K562 (cell line): Measurements from ENCODE around the gene TMEM185B. TPM values are rescaled to one million over a fixed set of nuclear protein-coding genes. Genes with fewer than 3 reads are reported as not detected.
A peak's percentile ranks its signal among the peaks of the same experiment; 100 is the strongest.

Source experiments
- ATAC-seq: fragments of 200-7000 bp; cut with Tn5 transposase; 3 replicates; pipeline ENCODE4 v1.9.1; 2020; ENCODE audit warnings: moderate library complexity
- BruUV-seq: library from RNA; stranded (reverse); fragments of 400-500 nt; replicated peaks from 2 replicates; lab custom pipeline; 2021; lab: Mats Ljungman, UMichigan
- CTCF ChIA-PET: fragments of 300-600 bp; formaldehyde crosslinking; extraction: SDS; loops from one replicate; lab custom pipeline; 2021; ENCODE audit warnings: low intra/inter-chr PET ratio; lab: Yijun Ruan, JAX
- POLR2A ChIA-PET: fragments of 300-600, 350-650 bp; sonication (Branson Sonifier 250); formaldehyde crosslinking; extraction: SDS; loops from one replicate; lab custom pipeline; 2021; ENCODE audit warnings: antibody characterized with exemption, inconsistent platforms; lab: Yijun Ruan, JAX
- DNase-seq, 4 experiments: peaks; one replicate each; pipeline versions ENCODE4 v3.0.0 to v3.0.0-alpha.2; 2011 to 2018; ENCODE audit warnings: low spot score in 3 of 4, mixed read lengths in 3 of 4; ENCODE audit errors: extremely low read depth in 1 of 4
- FAIRE-seq: peaks from 2 replicates; lab custom pipeline; 2011; peaks lifted over from hg19 to GRCh38; lab: Jason Lieb, UNC
- H2AFZ ChIP-seq: 2 replicates; pipeline ENCODE4 v1.6.0; 2011; ENCODE audit warnings: low read depth, low read length, control low read depth, inconsistent platforms
- H3K27ac ChIP-seq: fragments of 200-600 bp; 3 replicates; pipeline ENCODE4 v1.8.0; 2011; ENCODE audit warnings: low read depth, mild to moderate bottlenecking, control low read depth, inconsistent platforms, low read length, moderate library complexity, mixed read lengths; ENCODE audit errors: extremely low read depth
- H3K27me3 ChIP-seq, 2 experiments: fragments of 300-600 bp in 1 of 2; 2 replicates in 1 of 2; 3 replicates in 1 of 2; pipeline versions ENCODE4 v1.6.0 to v1.8.0; 2011; ENCODE audit warnings: inconsistent platforms in 2 of 2, low read length in 2 of 2, mild to moderate bottlenecking in 1 of 2, mixed read lengths in 1 of 2, moderate library complexity in 1 of 2; ENCODE audit not compliant: control insufficient read depth in 2 of 2, insufficient read depth in 2 of 2
- H3K36me3 ChIP-seq: fragments of 300-600 bp; 3 replicates; pipeline ENCODE4 v1.8.0; 2011; ENCODE audit warnings: mild to moderate bottlenecking, low read length, inconsistent platforms; ENCODE audit not compliant: control insufficient read depth, insufficient read depth
- H3K4me1 ChIP-seq, 2 experiments: fragments of 200-600 bp in 1 of 2; replicated peaks in 1 of 2; 2 replicates in 1 of 2; 3 replicates in 1 of 2; pipeline versions ENCODE4 v1.5.1 to v1.8.0; 2011; ENCODE audit warnings: inconsistent platforms in 2 of 2, low read length in 2 of 2, mild to moderate bottlenecking in 1 of 2, mixed read lengths in 1 of 2, moderate library complexity in 1 of 2; ENCODE audit not compliant: control insufficient read depth in 2 of 2, insufficient read depth in 2 of 2
- H3K4me2 ChIP-seq: 2 replicates; pipeline ENCODE4 v1.6.1; 2011; ENCODE audit warnings: low read length, control low read depth, inconsistent platforms, mixed read lengths; ENCODE audit not compliant: insufficient read depth
- H3K4me3 ChIP-seq: fragments of 200-600 bp; sonication (generic), shearing (Covaris generic); 2 replicates; pipeline ENCODE4 v1.5.1; 2016; ENCODE audit warnings: control low read depth, inconsistent platforms
- H3K79me2 ChIP-seq: fragments of 200-600 bp; 3 replicates; pipeline ENCODE4 v1.8.0; 2011; ENCODE audit warnings: low read length, inconsistent platforms; ENCODE audit not compliant: control insufficient read depth, insufficient read depth
- H3K9ac ChIP-seq, 2 experiments: 2 replicates each; pipeline versions ENCODE4 v1.6.0 to v1.6.1; 2011; ENCODE audit warnings: low read depth in 2 of 2, low read length in 2 of 2, control low read depth in 1 of 2, inconsistent platforms in 1 of 2, mild to moderate bottlenecking in 1 of 2, mixed read lengths in 1 of 2; ENCODE audit not compliant: insufficient read depth in 1 of 2
- H3K9me1 ChIP-seq: one replicate; pipeline ENCODE4 v1.6.0; 2011; ENCODE audit warnings: inconsistent platforms, mild to moderate bottlenecking, low read length, moderate library complexity; ENCODE audit not compliant: control insufficient read depth, insufficient read depth
- H3K9me3 ChIP-seq: replicated peaks from 2 replicates; pipeline ENCODE4 v1.5.1; 2011; ENCODE audit warnings: low read depth, low read length, inconsistent platforms; ENCODE audit not compliant: control insufficient read depth, insufficient read depth
- H4K20me1 ChIP-seq: replicated peaks from 2 replicates; pipeline ENCODE4 v1.6.1; 2011; ENCODE audit warnings: low read length, inconsistent platforms, mixed read lengths; ENCODE audit not compliant: control insufficient read depth, insufficient read depth
- ATF7 ChIP-seq: fragments of 450-650 bp; IDR thresholded peaks from 2 replicates; pipeline ENCODE4 v1.7.1; 2014; ENCODE audit warnings: mild to moderate bottlenecking, moderate library complexity
- BCLAF1 ChIP-seq, 2 experiments: fragments of 450-650 bp in 1 of 2; IDR thresholded peaks; 2 replicates each; pipeline ENCODE4 v1.6.1; 2011 to 2017; ENCODE audit warnings: low read depth in 2 of 2, antibody characterized with exemption in 1 of 2, borderline replicate concordance in 1 of 2, low read length in 1 of 2, mild to moderate bottlenecking in 1 of 2, mixed read lengths in 1 of 2; ENCODE audit not compliant: control insufficient read depth in 1 of 2
- BMI1 ChIP-seq: fragments of 150-350 bp; IDR thresholded peaks from 2 replicates; pipeline ENCODE4 v1.6.1; 2014; ENCODE audit warnings: low read length
- FOS ChIP-seq: IDR thresholded peaks from 3 replicates; pipeline ENCODE4 v1.6.1; 2011; ENCODE audit not compliant: insufficient read length; ENCODE audit errors: extremely low read depth
- KAT7 ChIP-seq: sonication (generic); formaldehyde crosslinking; IDR thresholded peaks from 2 replicates; pipeline ENCODE4 v1.8.0; 2022; ENCODE audit warnings: missing genetic modification reagents, mild to moderate bottlenecking, borderline replicate concordance
- LCOR ChIP-seq: sonication (generic); formaldehyde crosslinking; IDR thresholded peaks from 2 replicates; pipeline ENCODE4 v1.8.0; 2022; ENCODE audit warnings: mild to moderate bottlenecking, missing genetic modification reagents
- MTF1 ChIP-seq: fragments of 250-450 bp; sonication (Bioruptor Pico); IDR thresholded peaks from 2 replicates; pipeline ENCODE4 v1.9.0; 2021; ENCODE audit warnings: moderate library complexity, mild to moderate bottlenecking, inconsistent platforms, borderline replicate concordance
- SAP30 ChIP-seq: fragments of 200-600 bp; sonication (generic); IDR thresholded peaks from 2 replicates; pipeline ENCODE4 v1.6.1; 2012; ENCODE audit warnings: borderline replicate concordance, low read depth, mild to moderate bottlenecking, moderate library complexity, low read length, control low read depth, inconsistent platforms; ENCODE audit not compliant: insufficient read depth, poor library complexity, severe bottlenecking
- SMARCE1 ChIP-seq: fragments of 450-650 bp; IDR thresholded peaks from 2 replicates; pipeline ENCODE4 v1.7.1; 2016; ENCODE audit warnings: mild to moderate bottlenecking
- SNIP1 ChIP-seq: fragments of 450-650 bp; IDR thresholded peaks from 2 replicates; pipeline ENCODE4 v1.7.1; 2017; ENCODE audit warnings: low read depth, mild to moderate bottlenecking
- TAF7 ChIP-seq: fragments of 450-650 bp; IDR thresholded peaks from 2 replicates; pipeline ENCODE4 v1.6.1; 2016; ENCODE audit warnings: missing genetic modification characterization, missing compliant biosample characterization
- TRIM24 ChIP-seq, 2 experiments: fragments of 450-650 bp; IDR thresholded peaks; 2 replicates each; pipeline ENCODE4 v1.6.1; 2016
- UBTF ChIP-seq, 2 experiments: IDR thresholded peaks; 2 replicates each; pipeline ENCODE4 v1.6.1; 2012; ENCODE audit warnings: improper control_type of control experiment in 2 of 2, low read depth in 2 of 2, low read length in 2 of 2, borderline replicate concordance in 1 of 2
- ZNF584 ChIP-seq: fragments of 200-800 bp; sonication (Bioruptor generic); IDR thresholded peaks from 2 replicates; pipeline ENCODE4 v1.6.1; 2016; ENCODE audit warnings: low read depth, mild to moderate bottlenecking, missing genetic modification characterization, missing compliant biosample characterization
- ZNF77 ChIP-seq: fragments of 250-450 bp; sonication (Bioruptor Pico); IDR thresholded peaks from 2 replicates; pipeline ENCODE4 v1.5.0; 2020
- WGBS: fragments of 100-300 bp; shearing (Covaris generic); methylation state at CpG from one replicate; pipeline ENCODE4 v1.1.6; 2016; ENCODE audit warnings: low coverage, mixed read lengths; ENCODE audit not compliant: insufficient coverage; ENCODE audit errors: missing lambda C conversion rate; 5-methylcytosine and 5-hydroxymethylcytosine counted together
- in situ Hi-C: fragments of 300-500 bp; cut with MboI; formaldehyde crosslinking; loops from 4 replicates; pipeline ENCODE4 v1.15.0; 2018; ENCODE audit warnings: inconsistent platforms, mixed read lengths
- intact Hi-C: fragments of 100-400 bp; cut with micrococcal nuclease; formaldehyde crosslinking; loops from 2 replicates; pipeline ENCODE4 v1.14.2; 2022
- polyA plus RNA-seq, 8 experiments: library from polyadenylated mRNA; depleted of rRNA in 4 of 8; stranded (reverse) in 5 of 8; unstranded in 3 of 8; fragments of >200 nt; fragmentation: Nextera tagmentation in 2 of 8; fragmentation: Illumina TruSeq in 1 of 8; extraction: Ambion mirVana in 2 of 8; extraction: Trizol in 1 of 8; gene quantifications; 2 replicates each; pipeline versions ENCODE4 v1.2.1 to v1.2.3, GENCODE V29; 2011 to 2014; ENCODE audit warnings: inconsistent platforms in 1 of 8, missing spikeins in 1 of 8
- total RNA-seq, 7 experiments: library from RNA; depleted of rRNA in 6 of 7; stranded (reverse); fragments of >200 nt in 6 of 7; fragmentation: Illumina TruSeq in 2 of 7; extraction: Trizol in 2 of 7; gene quantifications; 2 replicates each; pipeline versions ENCODE4 v1.2.1 to v1.2.3, GENCODE V29; 2011 to 2021; ENCODE audit warnings: low replicate concordance in 1 of 7
- TF ChIP-seq, protein P1 (sequence below): fragments of 250-450 bp; sonication (Bioruptor Pico); IDR thresholded peaks from 2 replicates; pipeline ENCODE4 v1.4.0; 2020; ENCODE audit warnings: mild to moderate bottlenecking

TMEM185B gene
- total and polyA plus RNA-seq, 9 of the 15 experiments (the other 6 are each of a cell fraction or from before 2014, with no cell fraction given), result 2.9 to 28.2 (median 11.5) TPM

GRCh38 chr2:120225549-120226065, 2.4 kb upstream of the TMEM185B start:
- CTCF ChIA-PET, result no interaction called here
- intact Hi-C loops (no loop called here), in situ Hi-C loops (no loop called here)
- BruUV-seq, result no TSS peak
- no peaks in the 10 kb centered on the region for H3K9me1 ChIP-seq
- H2AFZ ChIP-seq, result no peak overlapping the region
- H3K4me2 ChIP-seq, result no peak overlapping the region
- TF ChIP-seq ZNF584 (CRISPR knock-in tag) (no peak), SNIP1 (no peak), BCLAF1 (IDR thresholded peaks at IDR 0.05; ENCODE audit: borderline replicate concordance in 1 of 2, control insufficient read depth in 1 of 2, low read depth in 2 of 2, low read length in 1 of 2) (no peak), TAF7 (tag) (no peak), SAP30 (no peak), FOS (no peak), KAT7 (CRISPR knock-in tag) (no peak), UBTF (IDR thresholded peaks at IDR 0.05; ENCODE audit: borderline replicate concordance in 1 of 2, low read depth in 2 of 2, low read length in 2 of 2) (no peak), SMARCE1 (no peak), ATF7 (no peak), TRIM24 (IDR thresholded peaks at IDR 0.05) (no peak), BMI1 (no peak), LCOR (CRISPR knock-in tag) (no peak), ZNF77 (CRISPR knock-in tag) (no peak), MTF1 (CRISPR knock-in tag) (no peak)
- TF ChIP-seq, protein P1, sequence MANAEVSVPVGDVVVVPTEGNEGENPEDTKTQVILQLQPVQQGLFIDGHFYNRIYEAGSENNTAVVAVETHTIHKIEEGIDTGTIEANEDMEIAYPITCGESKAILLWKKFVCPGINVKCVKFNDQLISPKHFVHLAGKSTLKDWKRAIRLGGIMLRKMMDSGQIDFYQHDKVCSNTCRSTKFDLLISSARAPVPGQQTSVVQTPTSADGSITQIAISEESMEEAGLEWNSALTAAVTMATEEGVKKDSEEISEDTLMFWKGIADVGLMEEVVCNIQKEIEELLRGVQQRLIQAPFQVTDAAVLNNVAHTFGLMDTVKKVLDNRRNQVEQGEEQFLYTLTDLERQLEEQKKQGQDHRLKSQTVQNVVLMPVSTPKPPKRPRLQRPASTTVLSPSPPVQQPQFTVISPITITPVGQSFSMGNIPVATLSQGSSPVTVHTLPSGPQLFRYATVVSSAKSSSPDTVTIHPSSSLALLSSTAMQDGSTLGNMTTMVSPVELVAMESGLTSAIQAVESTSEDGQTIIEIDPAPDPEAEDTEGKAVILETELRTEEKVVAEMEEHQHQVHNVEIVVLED (CRISPR knock-in tag), result no peak
- H3K9me3 ChIP-seq, result 0 out of 2 replicates have a peak, but pooled peaks cover 2% of the 10 kb centered on the region
- 60% methylated on average over 7 of the region's 9 CpGs for WGBS
- no peaks in the 10 kb centered on the region; a peak in 1 of 5 replicates for H3K27me3 ChIP-seq
- POLR2A ChIA-PET, result interaction anchor here (0.8 to 1.2 kb wide), 3 partner anchors 10 to 849 kb away, joined by 3 to 5 read pairs (median 4); no protein-coding TSS in a partner anchor
- H3K4me1 ChIP-seq, result peaks cover 34 to 37% of the 10 kb centered on the region in 2 experiments
- H3K9ac ChIP-seq, result peak overlapping the region in 1 of 2 experiments; percentile 45; a peak in 1 of 4 replicates
- FAIRE-seq (no peak), ATAC-seq (no peak), DNase-seq (no peak)
- H3K36me3 ChIP-seq, result peaks cover 16% of the 10 kb centered on the region
- no peak overlapping the region for H3K27ac ChIP-seq
- no peak overlapping the region for H3K4me3 ChIP-seq
- peaks cover 23% of the 10 kb centered on the region for H3K79me2 ChIP-seq
- no peaks in the 10 kb centered on the region for H4K20me1 ChIP-seq
